ENCODE data around the gene DNAJC27. TPM values are rescaled to one million over a fixed set of nuclear protein-coding genes. Genes with fewer than 3 reads are reported as not detected.

The DNAJC27 gene
- total and polyA plus RNA-seq, 9 of the 15 experiments (the other 6 are each of a cell fraction or from before 2014, with no cell fraction given) = 0.53 to 5.9 (median 3.0) TPM

DNA sequence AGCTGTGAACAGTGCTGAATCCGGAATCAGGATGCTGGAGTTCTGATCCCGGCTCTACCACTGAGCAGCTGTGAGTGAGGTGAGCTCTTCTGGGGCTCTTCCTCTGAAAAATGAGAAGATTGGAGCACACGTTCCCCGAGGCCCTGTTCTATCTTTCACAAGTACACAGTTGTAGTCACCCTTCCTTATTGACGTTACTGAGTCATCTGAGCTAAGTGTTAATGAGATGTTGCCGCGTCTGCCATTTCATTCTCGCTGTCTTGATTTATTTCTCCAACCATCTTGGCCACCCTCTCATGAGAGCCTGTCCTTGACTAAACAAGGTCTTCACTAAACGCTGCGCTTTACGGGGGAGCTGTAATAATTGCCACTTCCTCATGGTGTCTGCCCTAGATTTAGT is 38.2 kb upstream of the DNAJC27 start (continued):
- TF ChIP-seq HES1 (IDR thresholded peaks at IDR 0.05; ENCODE audit: low read depth) (no peak), ZNF12 (CRISPR knock-in tag; IDR thresholded peaks at IDR 0.05) (no peak), SNAPC5 (CRISPR knock-in tag; IDR thresholded peaks at IDR 0.05) (no peak), MCM2 (IDR thresholded peaks at IDR 0.05; ENCODE audit: low read depth) (no peak), NFE2 (IDR thresholded peaks at IDR 0.05; ENCODE audit: low read depth) (no peak), ZFPM2 (CRISPR knock-in tag; IDR thresholded peaks at IDR 0.05) (no peak), FOS (IDR thresholded peaks at IDR 0.05; ENCODE audit: extremely low read depth, insufficient read length) (no peak), KLF1 (tag; IDR thresholded peaks at IDR 0.05) (no peak), FOXA3 (CRISPR knock-in tag; conservative IDR thresholded peaks at IDR 0.05 in 1 of 2, IDR thresholded peaks at IDR 0.05 in 1 of 2) (peak in 1 of 2 experiments; percentile 34; a peak in 1 of 4 replicates), RHOXF2B (CRISPR knock-in tag; conservative IDR thresholded peaks at IDR 0.05) (no peak), PCBP1 (IDR thresholded peaks at IDR 0.05; ENCODE audit: low read depth, low read length, poor library complexity, severe bottlenecking) (no peak), YY1 (IDR thresholded peaks at IDR 0.05; ENCODE audit: borderline replicate concordance in 1 of 3, control insufficient read depth in 1 of 3, extremely low read depth in 1 of 3, insufficient read depth in 3 of 3, insufficient read length in 1 of 3, insufficient replicate concordance in 2 of 3, low read depth in 1 of 3, low read length in 2 of 3) (no peak), BRCA1 (IDR thresholded peaks at IDR 0.05) (no peak), BRCA1 (CRISPR knock-in tag; IDR thresholded peaks at IDR 0.05) (no peak), ZNF277 (CRISPR knock-in tag; IDR thresholded peaks at IDR 0.05; ENCODE audit: borderline replicate concordance) (no peak), COPS2 (conservative IDR thresholded peaks at IDR 0.05) (no peak), MECOM (CRISPR knock-in tag; IDR thresholded peaks at IDR 0.05) (no peak), ATF7 (IDR thresholded peaks at IDR 0.05) (no peak), HINFP (tag; conservative IDR thresholded peaks at IDR 0.05; ENCODE audit: low read depth) (no peak), CBX5 (IDR thresholded peaks at IDR 0.05; ENCODE audit: borderline replicate concordance, low read depth) (no peak), TRIM24 (IDR thresholded peaks at IDR 0.05) (no peak), TGIF2 (CRISPR knock-in tag; IDR thresholded peaks at IDR 0.05) (no peak), HDAC6 (IDR thresholded peaks at IDR 0.05; ENCODE audit: low read depth, low read length) (no peak), HDGF (IDR thresholded peaks at IDR 0.05) (no peak), ZNF184 (CRISPR knock-in tag; IDR thresholded peaks at IDR 0.05) (no peak), RBM25 (IDR thresholded peaks at IDR 0.05; ENCODE audit: low read depth, low read length, severe bottlenecking) (no peak)
- TF ChIP-seq, protein P1, sequence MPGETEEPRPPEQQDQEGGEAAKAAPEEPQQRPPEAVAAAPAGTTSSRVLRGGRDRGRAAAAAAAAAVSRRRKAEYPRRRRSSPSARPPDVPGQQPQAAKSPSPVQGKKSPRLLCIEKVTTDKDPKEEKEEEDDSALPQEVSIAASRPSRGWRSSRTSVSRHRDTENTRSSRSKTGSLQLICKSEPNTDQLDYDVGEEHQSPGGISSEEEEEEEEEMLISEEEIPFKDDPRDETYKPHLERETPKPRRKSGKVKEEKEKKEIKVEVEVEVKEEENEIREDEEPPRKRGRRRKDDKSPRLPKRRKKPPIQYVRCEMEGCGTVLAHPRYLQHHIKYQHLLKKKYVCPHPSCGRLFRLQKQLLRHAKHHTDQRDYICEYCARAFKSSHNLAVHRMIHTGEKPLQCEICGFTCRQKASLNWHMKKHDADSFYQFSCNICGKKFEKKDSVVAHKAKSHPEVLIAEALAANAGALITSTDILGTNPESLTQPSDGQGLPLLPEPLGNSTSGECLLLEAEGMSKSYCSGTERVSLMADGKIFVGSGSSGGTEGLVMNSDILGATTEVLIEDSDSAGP (CRISPR knock-in tag; IDR thresholded peaks at IDR 0.05) = no peak

Data from K562 (cell line).